ENCODE measurements around the gene DHRS3. TPM values are rescaled to one million over a fixed set of nuclear protein-coding genes. Genes with fewer than 3 reads are reported as not detected.
A peak's percentile ranks its signal among the peaks of the same experiment; 100 is the strongest.

DHRS3 gene
- 10 to 100 TPM; 51.3 to 98.6 (median 71.0) TPM for total RNA-seq
- 10 to 100 TPM; 47.7 to 48.2 TPM for polyA plus RNA-seq

- WGBS, 2 donors = 0 to 1% methylated on average over 67 to 69 of the region's 69 CpGs
Measured at GRCh38 chr1:12617901-12618660, at the start of gene DHRS3. TSS of gene DHRS3 (minus strand) at chr1:12618210. CDS start at chr1:12617348, 862 bp downstream.

DNA sequence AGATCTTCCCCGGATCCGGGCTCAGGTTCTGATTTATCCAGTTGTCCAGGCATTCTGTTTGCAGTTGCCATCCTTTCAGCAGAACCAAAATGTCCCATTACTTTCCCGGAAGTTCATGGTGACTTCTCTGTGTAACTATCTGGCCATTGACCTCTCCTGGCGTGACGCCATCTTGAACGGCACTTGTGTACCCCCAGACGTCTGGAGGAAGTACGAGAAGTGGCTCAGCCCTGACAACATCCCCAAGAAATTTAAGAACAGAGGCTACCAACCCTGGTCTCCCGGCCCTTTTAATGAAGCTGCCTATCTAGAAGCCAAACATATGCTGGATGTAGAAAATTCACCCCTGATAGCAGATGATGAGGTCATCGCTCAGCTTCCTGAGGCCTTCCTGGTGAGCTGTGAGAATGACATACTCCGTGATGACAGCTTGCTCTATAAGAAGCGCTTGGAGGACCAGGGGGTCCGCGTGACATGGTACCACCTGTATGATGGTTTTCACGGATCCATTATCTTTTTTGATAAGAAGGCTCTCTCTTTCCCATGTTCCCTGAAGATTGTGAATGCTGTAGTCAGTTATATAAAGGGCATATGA, 48.2 kb upstream of the DHRS3 start:
- Histone ChIP-seq H3K4me1 (no peaks in the 10 kb centered on the region), H3K9me3 (no peaks in the 10 kb centered on the region), H3K4me3 (no peak overlapping the region), H3K36me3 (no peaks in the 10 kb centered on the region), H3K27ac (no peak overlapping the region), H3K27me3 (no peaks in the 10 kb centered on the region)
- TF ChIP-seq, protein P1, sequence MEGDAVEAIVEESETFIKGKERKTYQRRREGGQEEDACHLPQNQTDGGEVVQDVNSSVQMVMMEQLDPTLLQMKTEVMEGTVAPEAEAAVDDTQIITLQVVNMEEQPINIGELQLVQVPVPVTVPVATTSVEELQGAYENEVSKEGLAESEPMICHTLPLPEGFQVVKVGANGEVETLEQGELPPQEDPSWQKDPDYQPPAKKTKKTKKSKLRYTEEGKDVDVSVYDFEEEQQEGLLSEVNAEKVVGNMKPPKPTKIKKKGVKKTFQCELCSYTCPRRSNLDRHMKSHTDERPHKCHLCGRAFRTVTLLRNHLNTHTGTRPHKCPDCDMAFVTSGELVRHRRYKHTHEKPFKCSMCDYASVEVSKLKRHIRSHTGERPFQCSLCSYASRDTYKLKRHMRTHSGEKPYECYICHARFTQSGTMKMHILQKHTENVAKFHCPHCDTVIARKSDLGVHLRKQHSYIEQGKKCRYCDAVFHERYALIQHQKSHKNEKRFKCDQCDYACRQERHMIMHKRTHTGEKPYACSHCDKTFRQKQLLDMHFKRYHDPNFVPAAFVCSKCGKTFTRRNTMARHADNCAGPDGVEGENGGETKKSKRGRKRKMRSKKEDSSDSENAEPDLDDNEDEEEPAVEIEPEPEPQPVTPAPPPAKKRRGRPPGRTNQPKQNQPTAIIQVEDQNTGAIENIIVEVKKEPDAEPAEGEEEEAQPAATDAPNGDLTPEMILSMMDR (IDR thresholded peaks at IDR 0.05) = no peak
- no peak for FAIRE-seq
- whole genome bisulfite sequencing, 2 donors = 75 to 84% methylated on average over 15 of the region's 15 CpGs
- ATAC-seq = no peak
- intact Hi-C loops (cut with DNase I) = no loop called here
- DNase-seq = no peak

More at GRCh38 chr1:12617901-12618660, at the start of gene DHRS3:
- H3K27ac ChIP-seq = peak within 1 kb of the TSS; percentile 93 to 98 (median 95)
- no peaks in the 10 kb centered on the region for H3K36me3 ChIP-seq
- no peaks in the 10 kb centered on the region for H3K27me3 ChIP-seq
- FAIRE-seq (no peak), ATAC-seq (peak; percentile 58 to 69 (median 66)), DNase-seq (peak; percentile 80 to 92 (median 84))
- intact Hi-C loops (cut with DNase I) = loop anchor here in 1 of 3 donors (10.0 kb wide), 2 partner anchors 143 to 213 kb away; no protein-coding TSS in a partner anchor
- H3K9me3 ChIP-seq = no peaks in the 10 kb centered on the region
- TF ChIP-seq, protein P1 (IDR thresholded peaks at IDR 0.05) = no peak
- peaks cover 14 to 31% (median 19%) of the 10 kb centered on the region in 3 donors for H3K4me1 ChIP-seq
- H3K4me3 ChIP-seq = peak within 1 kb of the TSS; percentile 79 to 92 (median 84)

DNA sequence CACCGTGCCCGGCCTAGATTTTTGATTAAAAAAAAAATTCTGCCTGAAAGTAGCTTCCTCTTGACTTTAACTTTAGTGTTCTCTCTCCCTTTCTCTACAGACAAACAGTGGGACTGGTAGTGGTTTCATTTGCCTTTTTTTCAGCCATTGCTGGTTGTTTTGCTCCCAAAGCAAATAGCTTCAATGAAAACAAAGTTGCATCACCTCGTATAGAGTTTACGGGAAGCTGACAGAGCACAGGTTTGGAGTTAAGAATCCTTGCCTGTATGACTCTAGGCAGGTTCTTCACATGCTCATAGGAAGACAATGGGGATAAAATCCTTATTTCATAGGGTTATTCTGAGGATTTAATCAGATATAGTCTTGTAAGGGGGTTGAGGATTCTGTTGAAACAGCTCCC, 47.5 kb upstream of the DHRS3 start:
- FAIRE-seq = no peak
- no peaks in the 10 kb centered on the region for H3K9me3 ChIP-seq
- H3K4me3 ChIP-seq = no peak overlapping the region
- H3K27ac ChIP-seq = no peak overlapping the region
- no peak for ATAC-seq
- H3K4me1 ChIP-seq = no peaks in the 10 kb centered on the region
- WGBS, 2 donors = 77 to 81% methylated on average over 4 of the region's 4 CpGs
- H3K27me3 ChIP-seq = no peaks in the 10 kb centered on the region
- no peaks in the 10 kb centered on the region for H3K36me3 ChIP-seq
- no peak for DNase-seq
- TF ChIP-seq, protein P1 (IDR thresholded peaks at IDR 0.05) = no peak
- intact Hi-C loops (cut with DNase I) = no loop called here

DNA sequence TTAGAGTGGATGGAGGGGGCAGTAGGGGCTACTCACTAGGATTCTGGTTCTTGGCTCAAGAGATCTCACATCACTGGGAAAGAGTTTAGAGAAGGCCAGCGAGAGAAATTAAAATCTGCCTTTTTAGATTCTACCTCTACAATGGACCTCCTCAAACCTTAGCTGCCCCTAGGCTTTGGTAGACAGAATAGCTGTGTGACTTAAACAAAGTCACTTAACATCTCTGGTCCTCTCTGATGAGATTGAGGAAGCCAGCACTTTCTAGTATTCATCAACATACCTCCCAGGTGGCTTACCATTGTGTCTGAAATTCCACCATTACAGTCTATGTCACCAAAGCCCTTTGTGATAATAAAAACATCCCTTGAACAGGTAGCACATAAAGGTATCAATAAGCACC, 44.5 kb upstream of the DHRS3 start:
- intact Hi-C loops (cut with DNase I) = loop anchor here in 1 of 3 donors (5.0 kb wide), 1 partner anchor 350 kb away; no protein-coding TSS in a partner anchor
- no peak for DNase-seq
- Histone ChIP-seq H3K9me3 (no peaks in the 10 kb centered on the region), H3K4me3 (no peak overlapping the region), H3K27me3 (no peaks in the 10 kb centered on the region), H3K27ac (no peak overlapping the region), H3K36me3 (no peaks in the 10 kb centered on the region), H3K4me1 (no peaks in the 10 kb centered on the region)
- 73 to 94% methylated on average over 1 of the region's 1 CpG for WGBS, 2 donors
- ATAC-seq = no peak
- no peak for FAIRE-seq
- TF ChIP-seq, protein P1 (IDR thresholded peaks at IDR 0.05) = no peak
